ENCODE data around the gene RPGRIP1L. TPM values are rescaled to one million over a fixed set of nuclear protein-coding genes. Genes with fewer than 3 reads are reported as not detected.

The RPGRIP1L gene
- total RNA-seq, 1 experiment from 2014 or later: 10.9 TPM

DNA sequence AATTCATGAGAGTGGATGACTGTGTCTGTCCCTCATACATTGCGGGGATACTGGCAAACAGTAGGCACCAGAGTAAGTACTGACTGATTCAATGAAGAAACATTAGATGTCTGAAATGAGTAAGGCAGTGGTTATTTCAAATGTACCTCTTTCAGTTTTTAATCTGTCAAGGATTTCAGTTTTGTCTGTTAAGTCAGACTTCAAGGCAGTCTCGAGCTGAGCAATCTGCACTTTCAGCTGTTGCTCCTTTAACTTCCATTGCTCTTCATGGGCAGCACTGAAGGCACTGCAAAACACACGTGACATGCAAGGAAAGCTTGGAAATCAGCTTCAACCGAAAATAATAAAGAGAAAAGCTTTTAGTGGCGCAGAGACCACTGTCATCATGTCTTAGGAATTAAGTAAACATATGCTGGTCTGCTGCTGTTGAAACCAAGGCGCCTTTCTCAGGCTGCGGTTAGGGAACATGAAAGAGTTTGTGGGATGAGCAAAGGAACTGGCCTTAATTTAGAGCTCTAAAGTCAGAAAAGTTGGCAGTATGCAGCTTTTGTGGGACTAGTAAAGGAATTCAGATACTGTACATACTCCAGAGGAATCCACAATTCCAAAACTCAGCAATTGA is 38.8 kb downstream of the RPGRIP1L start:
- DNase-seq (ENCODE audit: extremely low read depth, low read depth): no peak

DNA sequence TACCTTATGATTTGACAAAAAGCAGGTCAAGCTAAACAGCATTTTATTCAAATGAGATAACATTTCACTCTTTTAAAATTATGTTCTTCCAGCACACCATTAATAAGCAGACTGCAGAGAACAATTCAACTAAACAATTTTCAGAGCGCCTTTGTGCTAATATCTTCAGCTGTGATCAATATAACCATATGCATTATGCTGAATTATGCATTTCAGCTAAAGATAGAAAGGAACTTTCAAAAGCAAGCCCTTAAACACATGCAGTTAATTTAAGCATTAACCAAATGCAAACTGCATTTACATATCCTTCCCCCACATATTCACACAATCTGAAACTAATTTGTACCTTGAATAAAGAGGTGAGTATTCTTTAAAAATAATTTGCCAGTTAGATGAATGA is 41.6 kb downstream of the RPGRIP1L start:
- DNase-seq (ENCODE audit: extremely low read depth, low read depth): no peak

DNA sequence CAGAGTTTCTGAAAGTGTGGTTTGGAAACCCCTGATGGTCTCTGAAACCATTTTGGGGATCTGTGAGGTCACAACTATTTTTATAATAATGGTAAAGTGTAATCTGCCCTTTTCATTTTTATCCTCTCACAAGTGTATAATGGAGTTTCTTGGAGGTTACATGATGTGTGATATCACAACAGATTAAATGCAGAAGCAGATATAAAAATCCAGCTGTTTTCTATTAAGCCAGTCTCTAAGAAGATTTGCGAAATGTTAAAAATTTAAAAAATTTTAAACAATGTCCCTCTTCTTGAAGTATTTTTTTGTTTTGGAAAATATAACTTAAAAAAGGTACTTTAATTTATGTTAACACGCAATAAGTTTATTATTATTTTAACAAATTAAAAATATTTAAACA is 48.7 kb downstream of the RPGRIP1L start:
- DNase-seq (ENCODE audit: extremely low read depth, low read depth): no peak

DNA sequence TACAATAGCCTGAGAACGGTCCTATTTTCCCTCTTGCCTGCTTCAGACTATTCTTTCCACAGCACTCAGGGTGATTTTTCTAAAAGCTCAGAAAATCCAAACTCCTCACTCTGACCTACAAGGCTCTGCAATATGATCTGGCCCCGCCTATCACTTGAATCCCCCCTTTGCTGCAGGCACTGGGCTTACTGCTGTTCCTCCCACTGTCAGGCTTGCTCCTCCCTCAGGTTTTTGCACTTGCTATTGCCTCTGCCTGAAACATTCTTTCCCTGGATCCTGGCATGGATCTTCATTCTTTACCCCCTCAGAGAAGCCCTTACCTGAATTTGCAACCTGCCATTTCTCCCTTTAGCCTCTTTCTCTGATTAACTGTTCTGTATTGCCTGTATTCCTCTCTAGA is 52.3 kb downstream of the RPGRIP1L start:
- no peak for DNase-seq (ENCODE audit: extremely low read depth, low read depth)

DNA sequence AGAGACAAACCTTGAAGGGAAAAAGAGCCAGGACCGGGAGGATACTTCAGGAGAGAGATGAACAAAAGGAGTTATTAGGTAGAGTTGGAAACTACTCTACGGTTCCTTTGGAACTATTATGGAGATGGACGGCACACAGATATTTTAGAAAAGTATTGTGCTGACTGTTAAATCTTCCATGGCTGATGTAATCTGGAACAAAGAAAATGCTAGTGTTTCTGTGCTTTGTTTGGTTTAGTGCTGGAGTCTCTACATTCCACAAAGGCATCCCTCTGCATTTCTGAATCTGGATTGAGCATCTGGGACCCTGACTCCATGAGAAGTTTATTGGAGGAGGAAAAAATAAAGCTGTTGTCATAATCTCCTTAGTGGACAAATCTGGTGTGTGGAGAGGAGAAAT is 57.2 kb downstream of the RPGRIP1L start:
- DNase-seq (ENCODE audit: extremely low read depth, low read depth): no peak

DNA sequence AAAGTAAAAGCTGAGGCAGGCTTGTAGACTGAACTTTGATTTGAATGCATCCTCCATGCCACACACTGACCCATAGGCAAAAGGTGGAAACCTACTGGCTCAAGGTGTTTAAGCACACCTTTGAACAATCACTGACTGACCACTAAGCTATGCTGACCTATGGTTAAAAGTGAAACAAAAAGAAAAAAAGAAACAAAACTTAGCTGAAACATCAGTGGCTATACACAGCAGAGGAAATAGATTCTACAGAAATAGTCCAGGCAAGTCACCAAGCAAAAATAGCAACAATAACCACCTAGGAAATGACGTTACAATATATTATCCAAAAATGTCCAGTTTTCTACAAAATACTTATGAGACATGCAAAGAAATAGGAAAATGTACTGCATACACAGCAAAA is 60.2 kb downstream of the RPGRIP1L start:
- no peak for DNase-seq (ENCODE audit: extremely low read depth, low read depth)

DNA sequence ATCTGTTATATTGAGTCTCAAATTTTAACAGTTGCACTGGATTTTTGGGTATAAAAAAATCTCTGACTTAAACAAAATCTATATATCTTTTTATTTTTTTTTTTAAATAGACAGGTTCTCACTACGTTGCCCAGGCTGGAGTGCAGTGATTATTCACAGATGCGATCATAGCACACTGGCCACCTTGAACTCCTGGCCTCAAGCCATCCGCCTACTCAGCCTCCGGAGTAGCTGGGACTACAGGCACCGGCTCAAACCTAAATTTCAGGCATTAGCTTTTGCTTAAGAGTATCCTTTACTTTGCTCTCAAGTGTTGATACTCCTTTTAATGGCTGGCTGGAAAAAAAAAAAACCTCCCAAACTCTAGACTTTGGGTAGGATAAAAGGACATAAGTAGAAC is 61.6 kb downstream of the RPGRIP1L start:
- DNase-seq (ENCODE audit: extremely low read depth, low read depth): no peak

DNA sequence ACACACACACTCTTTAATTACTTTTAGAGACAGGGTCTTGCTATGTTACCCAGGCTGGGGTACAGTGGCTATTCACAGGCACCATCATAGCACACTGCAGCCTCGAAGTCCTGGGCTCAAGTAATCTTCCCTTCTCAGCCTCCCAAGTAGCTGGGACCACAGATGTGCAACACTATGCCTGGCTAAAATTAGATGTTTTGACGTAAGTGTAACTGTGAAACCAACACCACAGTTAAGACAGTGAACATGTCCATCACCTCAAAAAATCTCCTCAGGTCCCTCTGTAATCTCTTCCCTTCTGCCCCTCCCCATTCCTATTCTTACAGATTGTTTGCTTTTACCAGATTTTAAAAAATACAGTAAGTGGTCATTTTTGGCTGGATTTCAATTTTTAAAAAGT is 66.7 kb downstream of the RPGRIP1L start:
- no peak for DNase-seq (ENCODE audit: extremely low read depth, low read depth)

DNA sequence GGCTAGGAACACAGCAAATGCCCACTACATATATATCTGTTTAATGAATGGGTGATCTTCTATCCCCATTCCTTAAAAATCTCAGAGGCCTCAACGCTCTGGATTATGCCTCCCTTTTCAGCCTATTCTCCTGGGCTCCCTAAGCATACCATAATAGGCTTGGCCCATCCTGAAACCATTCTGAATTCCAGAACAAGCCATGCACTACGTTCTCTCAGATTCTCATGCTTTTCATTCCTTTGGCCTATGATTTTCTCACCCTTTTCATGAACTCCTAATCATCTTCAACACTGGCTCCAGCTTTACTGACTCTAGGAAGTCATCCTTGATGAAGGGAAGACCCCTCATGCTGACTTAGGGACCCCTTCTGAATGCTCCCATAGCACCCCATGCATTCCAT is 71.1 kb downstream of the RPGRIP1L start:
- DNase-seq (ENCODE audit: extremely low read depth, low read depth): no peak

DNA sequence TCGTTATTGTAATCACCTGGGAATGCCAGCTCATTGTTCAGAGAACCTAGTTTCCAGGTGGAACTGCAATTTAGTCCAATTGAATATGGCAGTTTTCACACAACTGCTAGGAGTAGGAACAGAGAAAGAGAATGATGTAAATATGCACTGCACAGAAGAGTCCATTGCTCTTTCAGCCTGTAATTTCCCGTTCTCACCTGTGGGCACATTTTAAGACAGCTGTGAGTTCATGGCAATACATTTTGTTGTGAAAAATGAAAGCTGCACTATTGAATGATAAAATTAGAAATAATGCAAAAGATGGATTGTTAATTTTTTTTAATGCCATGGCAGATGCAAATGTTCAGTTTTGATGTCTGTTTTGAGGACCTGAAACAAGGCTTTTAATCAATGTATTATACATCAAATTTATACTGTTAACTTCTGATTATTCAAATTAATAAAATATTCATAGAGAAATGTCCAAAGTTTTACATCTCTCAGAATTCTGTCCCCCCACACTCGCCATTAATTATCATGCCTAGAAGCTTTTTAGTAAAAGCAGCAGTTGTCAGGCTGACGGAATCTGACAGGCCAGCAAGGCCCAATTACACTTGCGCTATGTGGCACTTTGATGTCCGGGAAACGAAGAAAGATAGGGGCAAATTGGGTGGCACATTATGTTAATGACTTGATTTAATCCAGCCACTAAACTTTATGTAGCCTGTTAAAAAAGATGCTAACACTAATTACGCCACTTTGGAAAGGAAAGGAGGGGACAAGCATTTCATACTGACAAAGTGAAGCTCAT is 72.2 kb downstream of the RPGRIP1L start:
- no peak for DNase-seq (ENCODE audit: extremely low read depth, low read depth)

DNA sequence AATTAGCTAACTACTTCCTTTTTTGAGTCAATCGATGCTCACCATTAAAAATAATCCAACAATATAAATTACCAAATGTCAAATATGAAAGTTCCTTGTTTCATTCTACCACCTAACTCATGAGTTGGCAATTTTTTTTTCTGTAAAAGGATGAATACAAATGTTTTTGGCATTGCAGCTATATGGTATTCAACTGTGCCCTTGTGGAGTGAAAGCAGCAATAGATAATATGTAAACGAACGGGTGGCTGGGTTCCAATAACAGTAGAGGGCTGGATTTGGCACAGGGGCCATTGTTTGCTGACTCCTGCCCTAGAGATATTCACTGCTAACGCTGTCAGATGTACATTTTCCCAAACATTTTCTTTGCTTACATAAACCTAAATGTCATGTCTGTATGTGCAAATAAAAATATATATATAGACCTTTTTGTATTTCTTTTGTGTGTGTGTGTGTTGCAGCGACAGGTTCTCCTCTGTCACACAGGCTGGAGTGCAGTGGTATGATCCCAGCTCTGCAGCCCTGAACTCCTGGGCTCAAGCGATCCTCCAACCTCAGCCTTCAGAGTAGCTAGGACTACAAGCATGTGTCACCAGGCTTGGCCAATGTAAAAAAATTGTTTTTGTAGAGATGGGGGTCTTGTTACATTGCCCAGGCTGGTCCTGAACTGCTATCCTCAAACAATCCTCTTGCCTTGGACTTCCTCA is 73.9 kb downstream of the RPGRIP1L start:
- no peak for DNase-seq (ENCODE audit: extremely low read depth, low read depth)

DNA sequence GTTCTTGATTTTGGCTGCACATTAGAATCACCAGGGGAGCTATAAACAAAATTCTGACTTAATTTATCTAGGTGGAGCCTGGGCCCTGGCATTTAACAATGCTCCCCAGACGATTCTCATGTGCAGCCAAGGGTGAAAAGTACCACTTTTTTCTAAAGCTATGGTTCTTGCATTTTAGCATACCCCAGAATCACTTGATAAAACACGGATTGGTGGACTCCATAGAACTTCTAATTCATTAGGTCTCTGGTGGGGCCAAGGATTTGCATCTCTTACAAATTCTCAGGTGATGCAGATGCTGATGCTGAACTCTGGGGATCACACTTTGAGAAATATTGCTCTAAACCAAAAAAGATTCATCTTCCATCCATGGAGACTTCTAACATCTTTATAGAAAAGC is 74.5 kb downstream of the RPGRIP1L start:
- DNase-seq (ENCODE audit: extremely low read depth, low read depth): no peak

DNA sequence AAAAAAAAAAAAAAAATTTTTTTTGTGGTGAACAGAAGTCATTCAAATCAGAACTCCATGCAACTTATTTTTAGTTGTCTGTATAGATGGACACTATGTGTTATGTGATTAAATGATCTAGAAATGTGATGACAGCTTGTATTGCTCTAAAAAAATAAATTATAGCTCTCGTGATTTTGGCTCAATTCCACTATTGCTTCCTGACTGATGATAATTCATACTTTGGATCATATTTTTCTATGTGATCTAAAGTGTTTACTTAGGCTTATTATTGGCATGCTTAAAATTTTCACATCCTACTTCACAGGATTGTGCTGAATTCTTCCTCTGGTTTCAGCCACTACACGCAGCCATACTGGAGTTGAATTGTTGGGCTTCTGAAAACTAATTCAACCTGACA is 76.8 kb downstream of the RPGRIP1L start:
- peak; percentile 33 for DNase-seq (ENCODE audit: extremely low read depth, low read depth)

DNA sequence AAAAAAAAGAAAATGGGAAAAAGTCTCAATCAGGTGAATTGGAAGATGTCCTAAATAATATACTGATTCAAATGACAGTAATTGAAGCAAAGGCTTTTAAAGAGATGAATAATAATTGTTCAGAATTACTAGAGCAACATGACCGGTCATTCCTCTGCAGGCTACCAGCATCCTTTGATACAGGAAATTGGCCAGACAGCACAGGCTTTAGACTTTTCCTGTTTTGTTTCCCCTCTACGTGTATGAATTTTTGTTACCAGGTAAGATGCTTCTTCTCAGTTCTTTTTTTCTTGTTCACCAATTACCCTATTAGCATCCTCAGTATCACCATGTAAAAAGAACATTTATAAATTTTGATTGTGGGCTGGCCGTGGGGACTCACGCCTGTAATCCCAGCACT is 77.5 kb downstream of the RPGRIP1L start:
- DNase-seq (ENCODE audit: extremely low read depth, low read depth): no peak

DNA sequence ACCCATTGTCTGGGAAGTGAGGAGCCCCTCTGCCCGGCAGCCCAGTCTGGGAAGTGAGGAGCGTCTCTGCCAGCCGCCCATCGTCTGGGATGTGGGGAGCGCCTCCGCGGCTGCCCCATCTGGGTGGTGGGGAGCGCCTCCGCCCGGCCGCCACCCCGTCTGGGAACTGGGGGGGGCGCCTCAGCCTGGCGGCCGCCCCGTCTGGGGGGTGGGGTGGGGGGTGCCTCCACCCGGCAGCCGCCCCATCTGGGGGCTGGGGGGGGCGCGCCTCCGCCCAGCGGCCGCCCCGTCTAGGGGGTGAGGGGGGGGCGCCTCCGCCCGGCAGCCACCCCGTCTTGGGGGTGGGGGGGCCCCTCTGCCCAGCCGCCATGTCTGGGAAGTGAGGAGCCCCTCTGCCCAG is 78.4 kb downstream of the RPGRIP1L start:
- no peak for DNase-seq (ENCODE audit: extremely low read depth, low read depth)

DNA sequence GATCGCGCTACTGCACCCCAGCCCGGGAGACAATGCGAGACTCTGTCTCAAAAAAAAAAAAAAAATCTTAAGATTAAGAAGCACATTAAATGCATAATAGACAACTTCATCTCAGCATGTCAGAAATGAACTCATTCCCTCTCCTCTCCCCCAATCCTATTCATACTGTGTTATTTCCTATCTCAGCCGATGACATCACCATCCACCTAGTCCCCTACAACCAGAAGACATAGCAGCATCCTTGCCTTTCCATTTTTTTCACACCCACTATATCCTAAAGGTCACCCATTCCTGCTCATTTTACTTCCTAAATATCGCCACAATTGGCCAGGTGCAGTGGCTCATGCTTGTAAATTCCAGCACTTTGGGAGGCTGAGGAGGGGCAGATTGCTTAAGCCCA is 81.3 kb downstream of the RPGRIP1L start:
- no peak for DNase-seq (ENCODE audit: extremely low read depth, low read depth)

DNA sequence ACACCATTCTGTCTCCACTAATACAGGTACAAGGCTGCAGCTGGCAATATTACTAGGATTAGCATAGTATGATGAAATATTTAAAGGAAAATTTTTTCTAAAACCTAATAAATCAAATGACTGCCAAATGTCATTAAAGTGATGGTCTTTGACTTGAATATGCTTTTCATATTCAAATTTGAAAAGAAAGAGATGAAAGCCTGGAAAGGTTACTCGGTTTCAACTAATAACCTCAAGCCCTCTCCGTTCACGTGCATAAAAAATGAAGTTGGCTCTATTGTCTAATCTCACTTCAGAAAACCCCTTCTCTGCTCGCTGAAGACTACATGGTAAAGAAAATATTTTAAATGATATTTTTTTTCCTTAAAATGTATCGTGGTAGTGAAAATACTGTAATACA is 83.2 kb downstream of the RPGRIP1L start:
- DNase-seq (ENCODE audit: extremely low read depth, low read depth): no peak

DNA sequence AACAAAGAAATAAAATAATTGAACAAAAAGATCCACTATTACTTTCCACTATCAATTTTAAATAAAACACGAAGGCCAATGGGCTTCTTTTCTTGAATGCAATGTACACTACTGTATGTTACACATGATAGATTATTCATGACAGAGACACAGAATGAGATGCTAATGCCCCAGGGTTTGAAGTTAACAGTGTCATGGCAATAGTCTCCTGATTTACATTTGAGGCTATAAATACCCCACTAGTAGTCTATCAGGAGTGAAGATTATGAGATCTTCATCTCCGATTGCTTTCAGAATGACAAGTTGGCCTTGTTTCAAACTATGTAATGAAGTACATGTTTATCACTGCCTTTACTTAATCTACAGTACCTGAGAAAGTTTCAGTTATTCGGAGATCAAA is 84.4 kb downstream of the RPGRIP1L start:
- DNase-seq (ENCODE audit: extremely low read depth, low read depth): no peak

DNA sequence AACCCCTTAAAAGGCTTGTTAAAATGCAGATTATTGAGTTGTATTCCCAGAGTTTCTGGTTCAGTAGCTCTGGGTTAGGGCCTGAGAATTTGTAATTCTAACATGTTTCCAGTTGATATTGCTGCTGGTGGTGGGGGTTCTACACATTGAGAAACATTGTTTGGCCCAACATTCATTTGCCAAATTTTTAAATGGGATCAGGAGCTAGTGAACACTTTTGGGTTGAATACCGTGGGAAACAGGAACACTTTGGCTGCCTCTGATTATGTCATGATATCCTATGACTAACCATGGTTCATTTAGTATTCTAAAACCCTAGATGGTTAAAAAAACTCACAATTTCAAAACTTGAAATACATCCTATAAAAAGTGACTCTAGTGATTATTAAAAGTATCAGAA is 89.3 kb downstream of the RPGRIP1L start:
- no peak for DNase-seq (ENCODE audit: extremely low read depth, low read depth)

DNA sequence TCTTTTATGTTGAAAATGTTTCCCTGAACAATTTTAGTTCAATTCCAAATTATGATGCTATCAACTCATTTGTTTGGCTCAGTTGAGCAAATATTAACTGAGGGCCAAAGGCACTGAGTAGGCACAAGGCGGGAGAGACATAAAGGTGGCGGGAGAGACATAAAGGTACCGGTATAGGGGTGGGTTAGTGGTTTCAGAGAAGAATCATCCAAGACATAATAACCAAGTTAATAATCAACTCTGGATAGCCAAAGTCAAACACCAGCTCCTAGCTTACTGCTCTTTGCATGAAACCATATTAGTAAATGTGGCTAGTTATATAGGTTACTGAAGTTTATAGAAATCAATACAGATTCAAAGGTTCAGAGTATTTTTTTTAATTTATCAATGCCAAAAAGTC is 91.7 kb downstream of the RPGRIP1L start:
- no peak for DNase-seq (ENCODE audit: extremely low read depth, low read depth)

DNA sequence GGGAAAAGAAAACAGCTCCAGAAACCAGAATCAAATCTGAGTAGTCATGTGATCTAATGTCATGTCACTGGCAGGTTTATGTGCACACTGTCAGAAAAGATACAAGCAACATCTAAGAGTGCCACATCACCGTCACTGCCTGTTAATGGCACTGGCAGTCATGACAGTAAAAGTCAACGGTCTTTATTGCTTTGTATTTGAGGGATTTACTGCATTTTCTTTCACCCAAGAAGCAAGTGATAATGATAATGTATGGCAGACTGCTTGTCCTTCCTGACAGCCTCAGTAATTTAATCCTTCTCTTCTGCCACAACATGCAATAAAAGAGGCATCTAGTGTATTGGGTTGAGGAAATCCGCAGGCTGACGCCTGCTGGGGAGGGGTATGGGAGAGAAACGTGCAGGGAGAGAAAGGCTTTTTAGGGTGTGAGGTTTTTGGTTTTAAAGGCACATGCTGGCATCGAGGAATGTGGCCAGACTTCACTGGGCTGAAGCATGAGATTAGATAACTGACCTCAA is 92.4 kb downstream of the RPGRIP1L start:
- no peak for DNase-seq (ENCODE audit: extremely low read depth, low read depth)

DNA sequence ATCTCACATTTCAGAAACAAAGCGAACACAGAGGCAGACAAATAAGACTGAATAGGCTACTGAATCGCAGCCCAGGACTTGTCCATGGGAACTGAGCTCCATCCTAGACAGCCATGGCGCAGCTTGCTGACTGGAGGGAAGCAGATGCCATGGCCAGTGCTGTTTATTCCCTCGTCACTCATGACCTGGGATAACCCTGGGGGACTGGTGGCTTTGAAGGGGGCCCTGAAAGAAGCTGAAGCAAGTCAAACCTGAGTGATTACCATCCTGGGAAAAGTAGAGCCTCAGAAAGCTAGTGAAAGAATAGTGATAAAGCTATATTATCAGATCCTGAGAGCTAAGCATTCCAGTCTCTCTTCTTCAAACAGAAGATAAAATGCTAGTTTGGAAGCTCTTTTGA is 94.1 kb downstream of the RPGRIP1L start:
- no peak for DNase-seq (ENCODE audit: extremely low read depth, low read depth)

Data from NCI-H460 (cell line).